HL-60/S4 treated with retinoic acid at 250 ng/mL for 4 days and 3 days (cell line): ENCODE data around the gene SLC6A19.

ENCODE experiments used
- in situ Hi-C: fragments of 300-500 bp; cut with MboI; formaldehyde crosslinking; loops from 2 replicates; pipeline ENCODE4 v1.7.0; 2022; ENCODE audit warnings: low sequenced_read_pairs

Gene SLC6A19

GRCh38 chr5:1206521-1207412 lies 5.4 kb downstream of the SLC6A19 start:
- in situ Hi-C loops = no loop called here

GRCh38 chr5:1207555-1207954 lies 6.2 kb downstream of the SLC6A19 start:
- in situ Hi-C loops = no loop called here

GRCh38 chr5:1208221-1208742 lies 6.9 kb downstream of the SLC6A19 start:
- in situ Hi-C loops = no loop called here

- in situ Hi-C loops = no loop called here
These were observed 7.5 kb downstream of the SLC6A19 start for GRCh38 chr5:1208743-1209488.

- in situ Hi-C loops = no loop called here
These were observed 8.1 kb downstream of the SLC6A19 start for GRCh38 chr5:1209489-1209852.

- in situ Hi-C loops = no loop called here
These were observed 8.7 kb downstream of the SLC6A19 start for GRCh38 chr5:1209896-1210776.

- in situ Hi-C loops = no loop called here
These were observed 9.4 kb downstream of the SLC6A19 start for GRCh38 chr5:1210832-1211251.

GRCh38 chr5:1211701-1212100 lies 10.3 kb downstream of the SLC6A19 start:
- in situ Hi-C loops = no loop called here

GRCh38 chr5:1212271-1212670 lies 10.9 kb downstream of the SLC6A19 start:
- in situ Hi-C loops = no loop called here

GRCh38 chr5:1212881-1213280 lies 11.5 kb downstream of the SLC6A19 start:
- in situ Hi-C loops = no loop called here

- in situ Hi-C loops = no loop called here
These were observed 12.2 kb downstream of the SLC6A19 start for GRCh38 chr5:1213508-1214162.

- in situ Hi-C loops = no loop called here
These were observed 13.0 kb downstream of the SLC6A19 start for GRCh38 chr5:1214163-1214935.

GRCh38 chr5:1214936-1215220 lies 13.5 kb downstream of the SLC6A19 start:
- in situ Hi-C loops = no loop called here

- in situ Hi-C loops = no loop called here
These were observed 14.1 kb downstream of the SLC6A19 start for GRCh38 chr5:1215320-1216096.

GRCh38 chr5:1216211-1216917 lies 15.0 kb downstream of the SLC6A19 start:
- in situ Hi-C loops = no loop called here

- in situ Hi-C loops = no loop called here
These were observed 15.5 kb downstream of the SLC6A19 start for GRCh38 chr5:1216918-1217295.

GRCh38 chr5:1217596-1218206 lies 16.3 kb downstream of the SLC6A19 start:
- in situ Hi-C loops = no loop called here
